ENCODE measurements around the gene SCN4B.
"Not testable (repeated sequence)": the region's sequence is repeated elsewhere in the genome, so short reads cannot be mapped to it uniquely, and the experiment has no call there.

SCN4B gene

GRCh38 chr11:118186346-118187107 is 33.9 kb upstream of the SCN4B start:
- Histone ChIP-seq H3K36me3 (ENCODE audit: control insufficient read depth, low read depth, low read length) (no peaks in the 10 kb centered on the region), H3K9ac (ENCODE audit: low read length) (no peak overlapping the region), H3K27me3 (ENCODE audit: control insufficient read depth, insufficient read depth, low read length) (no peaks in the 10 kb centered on the region), H3K4me1 (ENCODE audit: control insufficient read depth, low read depth, low read length) (no peaks in the 10 kb centered on the region), H3K4me3 (ENCODE audit: low read length) (no peak overlapping the region), H3K27ac (ENCODE audit: low read length) (no peak overlapping the region), H3K9me3 (ENCODE audit: control insufficient read depth, low read depth, low read length) (no peaks in the 10 kb centered on the region)

- Histone ChIP-seq H3K36me3 (ENCODE audit: control insufficient read depth, low read depth, low read length) (no peaks in the 10 kb centered on the region), H3K4me1 (ENCODE audit: control insufficient read depth, low read depth, low read length) (no peaks in the 10 kb centered on the region), H3K27ac (ENCODE audit: low read length) (no peak overlapping the region), H3K27me3 (ENCODE audit: control insufficient read depth, insufficient read depth, low read length) (no peaks in the 10 kb centered on the region), H3K9me3 (ENCODE audit: control insufficient read depth, low read depth, low read length) (no peaks in the 10 kb centered on the region), H3K9ac (ENCODE audit: low read length) (no peak overlapping the region), H3K4me3 (ENCODE audit: low read length) (no peak overlapping the region)
Observed at GRCh38 chr11:118184784-118185579, 32.4 kb upstream of the SCN4B start.

GRCh38 chr11:118183691-118184090 is 31.1 kb upstream of the SCN4B start:
- not testable (repeated sequence) for H3K9ac ChIP-seq (ENCODE audit: low read length); H3K9me3 ChIP-seq (ENCODE audit: control insufficient read depth, low read depth, low read length); H3K4me3 ChIP-seq (ENCODE audit: low read length); H3K27ac ChIP-seq (ENCODE audit: low read length); H3K36me3 ChIP-seq (ENCODE audit: control insufficient read depth, low read depth, low read length); H3K27me3 ChIP-seq (ENCODE audit: control insufficient read depth, insufficient read depth, low read length); H3K4me1 ChIP-seq (ENCODE audit: control insufficient read depth, low read depth, low read length)

GRCh38 chr11:118180300-118180703 is 27.7 kb upstream of the SCN4B start:
- Histone ChIP-seq H3K36me3 (ENCODE audit: control insufficient read depth, low read depth, low read length) (no peaks in the 10 kb centered on the region), H3K4me3 (ENCODE audit: low read length) (no peak overlapping the region), H3K9me3 (ENCODE audit: control insufficient read depth, low read depth, low read length) (no peaks in the 10 kb centered on the region), H3K4me1 (ENCODE audit: control insufficient read depth, low read depth, low read length) (peaks cover 9% of the 10 kb centered on the region), H3K9ac (ENCODE audit: low read length) (no peak overlapping the region), H3K27ac (ENCODE audit: low read length) (no peak overlapping the region), H3K27me3 (ENCODE audit: control insufficient read depth, insufficient read depth, low read length) (peaks cover 11% of the 10 kb centered on the region)

GRCh38 chr11:118176778-118177134 is 24.1 kb upstream of the SCN4B start:
- Histone ChIP-seq H3K36me3 (ENCODE audit: control insufficient read depth, low read depth, low read length) (no peaks in the 10 kb centered on the region), H3K27me3 (ENCODE audit: control insufficient read depth, insufficient read depth, low read length) (peaks cover 46% of the 10 kb centered on the region), H3K9ac (ENCODE audit: low read length) (no peak overlapping the region), H3K27ac (ENCODE audit: low read length) (no peak overlapping the region), H3K9me3 (ENCODE audit: control insufficient read depth, low read depth, low read length) (no peaks in the 10 kb centered on the region), H3K4me3 (ENCODE audit: low read length) (peak overlapping the region; percentile 78), H3K4me1 (ENCODE audit: control insufficient read depth, low read depth, low read length) (peaks cover 17% of the 10 kb centered on the region)

- Histone ChIP-seq H3K4me1 (ENCODE audit: control insufficient read depth, low read depth, low read length) (peaks cover 17% of the 10 kb centered on the region), H3K27me3 (ENCODE audit: control insufficient read depth, insufficient read depth, low read length) (peaks cover 50% of the 10 kb centered on the region), H3K27ac (ENCODE audit: low read length) (no peak within 1 kb of the TSS), H3K4me3 (ENCODE audit: low read length) (peak within 1 kb of the TSS; percentile 78), H3K36me3 (ENCODE audit: control insufficient read depth, low read depth, low read length) (no peaks in the 10 kb centered on the region), H3K9me3 (ENCODE audit: control insufficient read depth, low read depth, low read length) (no peaks in the 10 kb centered on the region), H3K9ac (ENCODE audit: low read length) (peak within 1 kb of the TSS; percentile 14)
Observed at GRCh38 chr11:118175993-118176777, 23.6 kb upstream of the SCN4B start, which contains the start of gene SCN2B. SCN2B (minus strand) TSS chr11:118176639; CDS start chr11:118176431, 208 bp downstream.

GRCh38 chr11:118175031-118175992 is 22.7 kb upstream of the SCN4B start:
- Histone ChIP-seq H3K4me3 (ENCODE audit: low read length) (peak overlapping the region; percentile 78), H3K9ac (ENCODE audit: low read length) (no peak overlapping the region), H3K27me3 (ENCODE audit: control insufficient read depth, insufficient read depth, low read length) (peaks cover 58% of the 10 kb centered on the region), H3K9me3 (ENCODE audit: control insufficient read depth, low read depth, low read length) (no peaks in the 10 kb centered on the region), H3K4me1 (ENCODE audit: control insufficient read depth, low read depth, low read length) (peaks cover 21% of the 10 kb centered on the region), H3K27ac (ENCODE audit: low read length) (no peak overlapping the region), H3K36me3 (ENCODE audit: control insufficient read depth, low read depth, low read length) (no peaks in the 10 kb centered on the region)

- Histone ChIP-seq H3K36me3 (ENCODE audit: control insufficient read depth, low read depth, low read length) (no peaks in the 10 kb centered on the region), H3K4me3 (ENCODE audit: low read length) (no peak overlapping the region), H3K27ac (ENCODE audit: low read length) (no peak overlapping the region), H3K4me1 (ENCODE audit: control insufficient read depth, low read depth, low read length) (peaks cover 21% of the 10 kb centered on the region), H3K9ac (ENCODE audit: low read length) (no peak overlapping the region), H3K9me3 (ENCODE audit: control insufficient read depth, low read depth, low read length) (no peaks in the 10 kb centered on the region), H3K27me3 (ENCODE audit: control insufficient read depth, insufficient read depth, low read length) (peaks cover 70% of the 10 kb centered on the region)
Observed at GRCh38 chr11:118174006-118174567, 21.5 kb upstream of the SCN4B start.

- Histone ChIP-seq H3K36me3 (ENCODE audit: control insufficient read depth, low read depth, low read length) (no peaks in the 10 kb centered on the region), H3K27ac (ENCODE audit: low read length) (no peak overlapping the region), H3K4me1 (ENCODE audit: control insufficient read depth, low read depth, low read length) (peaks cover 21% of the 10 kb centered on the region), H3K27me3 (ENCODE audit: control insufficient read depth, insufficient read depth, low read length) (peaks cover 84% of the 10 kb centered on the region), H3K9ac (ENCODE audit: low read length) (no peak overlapping the region), H3K9me3 (ENCODE audit: control insufficient read depth, low read depth, low read length) (no peaks in the 10 kb centered on the region), H3K4me3 (ENCODE audit: low read length) (no peak overlapping the region)
Observed at GRCh38 chr11:118172356-118172755, 19.7 kb upstream of the SCN4B start.

- no peaks in the 10 kb centered on the region for H3K9me3 ChIP-seq (ENCODE audit: control insufficient read depth, low read depth, low read length)
- H3K4me1 ChIP-seq (ENCODE audit: control insufficient read depth, low read depth, low read length), result peaks cover 21% of the 10 kb centered on the region
- peaks cover 93% of the 10 kb centered on the region for H3K27me3 ChIP-seq (ENCODE audit: control insufficient read depth, insufficient read depth, low read length)
- H3K4me3 ChIP-seq (ENCODE audit: low read length), result peak overlapping the region; percentile 65
- H3K36me3 ChIP-seq (ENCODE audit: control insufficient read depth, low read depth, low read length), result no peaks in the 10 kb centered on the region
- H3K9ac ChIP-seq (ENCODE audit: low read length), result no peak overlapping the region
- H3K27ac ChIP-seq (ENCODE audit: low read length), result no peak overlapping the region
Observed at GRCh38 chr11:118171269-118172062, 18.8 kb upstream of the SCN4B start.
